ENCODE data around the gene TMEM272.

Gene TMEM272

DNA sequence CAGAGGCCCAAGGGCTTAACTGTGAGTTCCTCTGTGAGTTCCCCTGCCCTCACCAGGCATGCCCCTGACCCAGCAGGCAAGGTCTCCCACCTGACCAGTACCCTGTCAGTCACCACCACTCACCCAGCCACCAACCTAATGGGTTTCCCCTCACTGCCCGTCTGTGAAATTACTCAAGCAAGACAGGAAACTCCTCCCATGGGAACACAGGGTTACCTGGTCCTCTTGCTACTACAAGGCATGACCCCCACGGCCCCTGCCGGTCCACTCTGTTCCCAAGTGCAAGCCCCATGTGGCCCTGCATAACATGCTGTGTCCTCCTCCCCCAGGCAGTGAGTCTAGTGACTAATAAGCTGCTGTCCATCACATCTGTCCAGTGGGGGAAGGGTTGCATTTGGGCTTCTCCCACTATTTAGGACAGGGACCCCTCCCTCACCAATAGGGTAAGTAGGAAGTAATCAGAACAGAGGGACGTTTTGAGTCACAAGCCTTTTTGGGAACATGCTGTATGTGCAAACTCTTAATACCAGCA lies 33.0 kb downstream of the TMEM272 start:
- TF ChIP-seq POLR2A (IDR thresholded peaks at IDR 0.05; ENCODE audit: extremely low read depth, insufficient read length): no peak
- TF ChIP-seq MYC (IDR thresholded peaks at IDR 0.05; ENCODE audit: low read depth, low read length): peak; percentile 75
- TF ChIP-seq, protein P1, sequence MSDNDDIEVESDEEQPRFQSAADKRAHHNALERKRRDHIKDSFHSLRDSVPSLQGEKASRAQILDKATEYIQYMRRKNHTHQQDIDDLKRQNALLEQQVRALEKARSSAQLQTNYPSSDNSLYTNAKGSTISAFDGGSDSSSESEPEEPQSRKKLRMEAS (IDR thresholded peaks at IDR 0.05; ENCODE audit: low read depth, low read length): peak; percentile 45; the same call in 1 of the 2 replicates
- TF ChIP-seq, protein P2, sequence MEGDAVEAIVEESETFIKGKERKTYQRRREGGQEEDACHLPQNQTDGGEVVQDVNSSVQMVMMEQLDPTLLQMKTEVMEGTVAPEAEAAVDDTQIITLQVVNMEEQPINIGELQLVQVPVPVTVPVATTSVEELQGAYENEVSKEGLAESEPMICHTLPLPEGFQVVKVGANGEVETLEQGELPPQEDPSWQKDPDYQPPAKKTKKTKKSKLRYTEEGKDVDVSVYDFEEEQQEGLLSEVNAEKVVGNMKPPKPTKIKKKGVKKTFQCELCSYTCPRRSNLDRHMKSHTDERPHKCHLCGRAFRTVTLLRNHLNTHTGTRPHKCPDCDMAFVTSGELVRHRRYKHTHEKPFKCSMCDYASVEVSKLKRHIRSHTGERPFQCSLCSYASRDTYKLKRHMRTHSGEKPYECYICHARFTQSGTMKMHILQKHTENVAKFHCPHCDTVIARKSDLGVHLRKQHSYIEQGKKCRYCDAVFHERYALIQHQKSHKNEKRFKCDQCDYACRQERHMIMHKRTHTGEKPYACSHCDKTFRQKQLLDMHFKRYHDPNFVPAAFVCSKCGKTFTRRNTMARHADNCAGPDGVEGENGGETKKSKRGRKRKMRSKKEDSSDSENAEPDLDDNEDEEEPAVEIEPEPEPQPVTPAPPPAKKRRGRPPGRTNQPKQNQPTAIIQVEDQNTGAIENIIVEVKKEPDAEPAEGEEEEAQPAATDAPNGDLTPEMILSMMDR (IDR thresholded peaks at IDR 0.05; ENCODE audit: low read depth, low read length): no peak
- DNase-seq (ENCODE audit: low read depth): peak; percentile 60
- H3K4me3 ChIP-seq (ENCODE audit: low read depth, low read length): no peak overlapping the region

DNA sequence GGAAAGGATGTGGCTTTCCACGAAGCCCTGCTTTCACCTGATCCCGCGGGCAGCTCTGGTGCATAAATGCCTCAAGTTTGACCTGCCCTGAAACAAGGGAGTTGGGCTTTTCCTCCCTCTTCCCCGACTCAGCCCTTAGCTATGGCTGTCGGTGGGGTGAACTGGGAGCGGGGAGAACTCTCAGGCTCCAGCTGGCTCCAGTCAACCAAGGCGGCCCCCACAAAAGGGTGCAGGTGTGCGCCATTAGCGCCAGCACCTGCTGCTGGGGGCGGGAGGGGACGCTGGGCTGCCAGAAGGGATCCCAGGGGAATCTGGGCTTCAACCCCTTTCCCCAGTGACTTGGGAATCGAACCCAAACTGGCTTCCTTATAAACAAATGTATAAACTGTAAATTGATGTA lies 33.9 kb downstream of the TMEM272 start:
- H3K4me3 ChIP-seq (ENCODE audit: low read depth, low read length): no peak overlapping the region
- no peak for DNase-seq (ENCODE audit: low read depth)
- TF ChIP-seq, protein P1 (IDR thresholded peaks at IDR 0.05; ENCODE audit: low read depth, low read length): no peak
- TF ChIP-seq POLR2A (IDR thresholded peaks at IDR 0.05; ENCODE audit: extremely low read depth, insufficient read length) (no peak), MYC (IDR thresholded peaks at IDR 0.05; ENCODE audit: low read depth, low read length) (no peak)
- TF ChIP-seq, protein P2 (IDR thresholded peaks at IDR 0.05; ENCODE audit: low read depth, low read length): no peak

DNA sequence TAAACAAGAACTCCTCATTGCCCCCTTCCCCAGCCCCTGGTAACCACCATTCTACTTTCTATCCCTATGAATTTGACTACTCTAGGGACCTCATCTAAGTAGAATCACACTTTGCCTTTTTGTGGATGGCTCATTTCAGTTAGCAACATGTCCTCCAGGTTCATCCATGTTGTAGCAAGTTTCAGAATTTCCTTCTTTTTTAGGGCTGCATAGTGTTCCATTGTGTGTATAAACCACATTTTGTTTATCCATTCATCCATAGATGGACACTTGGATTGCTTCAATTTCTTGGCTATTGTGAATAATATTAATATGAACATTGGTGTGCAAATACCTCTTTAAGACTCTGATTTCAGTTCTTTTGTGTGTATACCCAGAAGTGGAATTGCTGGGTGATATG lies 36.2 kb downstream of the TMEM272 start:
- H3K4me3 ChIP-seq (ENCODE audit: low read depth, low read length): no peak overlapping the region
- TF ChIP-seq MYC (IDR thresholded peaks at IDR 0.05; ENCODE audit: low read depth, low read length) (no peak), POLR2A (IDR thresholded peaks at IDR 0.05; ENCODE audit: extremely low read depth, insufficient read length) (no peak)
- TF ChIP-seq, protein P2 (IDR thresholded peaks at IDR 0.05; ENCODE audit: low read depth, low read length): no peak
- TF ChIP-seq, protein P1 (IDR thresholded peaks at IDR 0.05; ENCODE audit: low read depth, low read length): no peak
- no peak for DNase-seq (ENCODE audit: low read depth)

DNA sequence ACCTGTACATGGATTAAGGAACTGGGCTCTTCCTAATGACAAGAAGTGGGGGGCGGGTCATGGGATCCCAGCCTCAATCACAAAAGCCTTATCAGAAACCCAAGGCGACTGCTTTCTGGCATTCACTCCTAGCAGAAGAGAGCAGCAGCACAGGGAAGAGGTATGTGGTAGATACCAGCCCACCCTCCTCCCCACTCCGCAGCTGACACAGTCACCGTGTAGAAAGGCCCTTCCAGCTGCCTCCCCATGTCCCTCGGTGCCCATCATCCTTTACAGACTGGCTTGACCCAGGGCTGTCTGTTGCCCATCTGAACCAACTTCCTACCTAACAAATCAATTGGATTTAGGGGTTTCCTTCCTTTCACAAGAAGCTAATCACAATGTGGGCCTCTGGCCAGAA lies 37.9 kb downstream of the TMEM272 start:
- TF ChIP-seq POLR2A (IDR thresholded peaks at IDR 0.05; ENCODE audit: extremely low read depth, insufficient read length) (no peak), MYC (IDR thresholded peaks at IDR 0.05; ENCODE audit: low read depth, low read length) (no peak)
- TF ChIP-seq, protein P1 (IDR thresholded peaks at IDR 0.05; ENCODE audit: low read depth, low read length): no peak
- TF ChIP-seq, protein P2 (IDR thresholded peaks at IDR 0.05; ENCODE audit: low read depth, low read length): no peak
- no peak for DNase-seq (ENCODE audit: low read depth)
- H3K4me3 ChIP-seq (ENCODE audit: low read depth, low read length): no peak overlapping the region

DNA sequence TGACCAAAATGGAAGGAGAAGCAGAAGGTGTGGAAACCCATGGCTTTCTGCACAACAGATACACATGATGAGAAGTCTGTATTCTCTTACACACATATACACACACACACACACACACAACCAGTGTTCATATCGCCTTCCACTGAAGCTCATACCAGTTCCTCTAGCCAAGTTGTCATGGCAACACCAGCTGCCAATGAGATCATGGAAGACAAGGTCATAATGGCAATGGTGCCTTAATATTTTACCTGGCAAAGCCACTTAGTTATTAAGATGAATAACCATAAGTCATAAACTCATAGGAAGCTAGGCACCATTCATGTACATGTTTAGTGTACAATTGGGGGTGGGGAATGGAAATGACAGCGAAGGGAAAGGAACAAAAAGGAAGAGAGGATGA lies 38.4 kb downstream of the TMEM272 start:
- DNase-seq (ENCODE audit: low read depth): peak; percentile 35
- TF ChIP-seq POLR2A (IDR thresholded peaks at IDR 0.05; ENCODE audit: extremely low read depth, insufficient read length): no peak
- no peak for TF ChIP-seq MYC (IDR thresholded peaks at IDR 0.05; ENCODE audit: low read depth, low read length)
- TF ChIP-seq, protein P1 (IDR thresholded peaks at IDR 0.05; ENCODE audit: low read depth, low read length): no peak
- TF ChIP-seq, protein P2 (IDR thresholded peaks at IDR 0.05; ENCODE audit: low read depth, low read length): no peak
- H3K4me3 ChIP-seq (ENCODE audit: low read depth, low read length): no peak overlapping the region

Measured in NB4 (cell line).